Retinal pigment epithelial cell (primary cell): Measurements from ENCODE around the gene ST6GALNAC3.

Experiments
- DNase-seq: peaks from one replicate; pipeline ENCODE4 v3.0.0-alpha.2; 2010; ENCODE audit warnings: low read depth
- H3K4me3 ChIP-seq: 2 replicates; pipeline ENCODE4 v1.5.1; 2011; ENCODE audit warnings: mild to moderate bottlenecking, low read length, control low read depth, moderate library complexity
- TF ChIP-seq, protein P1 (sequence below): conservative IDR thresholded peaks from 2 replicates; pipeline ENCODE4 v1.5.1; 2011; ENCODE audit warnings: low read depth, low read length, control low read depth, inconsistent platforms

ST6GALNAC3 gene

DNA sequence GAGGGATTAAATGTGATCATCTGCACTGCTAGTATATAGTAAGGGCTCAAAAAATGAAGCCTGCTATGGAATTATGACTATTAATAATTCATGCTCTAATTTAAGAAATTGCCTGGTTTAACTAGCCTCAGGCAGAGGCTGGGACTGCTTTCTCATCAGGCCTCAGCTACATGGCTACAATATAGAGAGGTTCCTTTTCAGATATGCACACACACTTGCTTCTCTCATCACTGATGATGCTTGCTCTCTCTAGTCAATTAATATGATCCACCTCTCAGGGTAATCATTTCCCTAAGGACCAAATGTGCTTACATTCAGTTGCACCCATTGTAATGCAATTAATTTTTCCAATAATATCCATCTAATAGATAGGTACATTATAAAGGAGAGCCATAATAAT lies 467.8 kb downstream of the ST6GALNAC3 start:
- TF ChIP-seq, protein P1, sequence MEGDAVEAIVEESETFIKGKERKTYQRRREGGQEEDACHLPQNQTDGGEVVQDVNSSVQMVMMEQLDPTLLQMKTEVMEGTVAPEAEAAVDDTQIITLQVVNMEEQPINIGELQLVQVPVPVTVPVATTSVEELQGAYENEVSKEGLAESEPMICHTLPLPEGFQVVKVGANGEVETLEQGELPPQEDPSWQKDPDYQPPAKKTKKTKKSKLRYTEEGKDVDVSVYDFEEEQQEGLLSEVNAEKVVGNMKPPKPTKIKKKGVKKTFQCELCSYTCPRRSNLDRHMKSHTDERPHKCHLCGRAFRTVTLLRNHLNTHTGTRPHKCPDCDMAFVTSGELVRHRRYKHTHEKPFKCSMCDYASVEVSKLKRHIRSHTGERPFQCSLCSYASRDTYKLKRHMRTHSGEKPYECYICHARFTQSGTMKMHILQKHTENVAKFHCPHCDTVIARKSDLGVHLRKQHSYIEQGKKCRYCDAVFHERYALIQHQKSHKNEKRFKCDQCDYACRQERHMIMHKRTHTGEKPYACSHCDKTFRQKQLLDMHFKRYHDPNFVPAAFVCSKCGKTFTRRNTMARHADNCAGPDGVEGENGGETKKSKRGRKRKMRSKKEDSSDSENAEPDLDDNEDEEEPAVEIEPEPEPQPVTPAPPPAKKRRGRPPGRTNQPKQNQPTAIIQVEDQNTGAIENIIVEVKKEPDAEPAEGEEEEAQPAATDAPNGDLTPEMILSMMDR = no peak
- no peak for DNase-seq
- no peak overlapping the region for H3K4me3 ChIP-seq

GRCh38 chr1:76543495-76543894 lies 468.9 kb downstream of the ST6GALNAC3 start:
- no peak overlapping the region for H3K4me3 ChIP-seq
- no peak for DNase-seq
- TF ChIP-seq, protein P1 = no peak

DNA sequence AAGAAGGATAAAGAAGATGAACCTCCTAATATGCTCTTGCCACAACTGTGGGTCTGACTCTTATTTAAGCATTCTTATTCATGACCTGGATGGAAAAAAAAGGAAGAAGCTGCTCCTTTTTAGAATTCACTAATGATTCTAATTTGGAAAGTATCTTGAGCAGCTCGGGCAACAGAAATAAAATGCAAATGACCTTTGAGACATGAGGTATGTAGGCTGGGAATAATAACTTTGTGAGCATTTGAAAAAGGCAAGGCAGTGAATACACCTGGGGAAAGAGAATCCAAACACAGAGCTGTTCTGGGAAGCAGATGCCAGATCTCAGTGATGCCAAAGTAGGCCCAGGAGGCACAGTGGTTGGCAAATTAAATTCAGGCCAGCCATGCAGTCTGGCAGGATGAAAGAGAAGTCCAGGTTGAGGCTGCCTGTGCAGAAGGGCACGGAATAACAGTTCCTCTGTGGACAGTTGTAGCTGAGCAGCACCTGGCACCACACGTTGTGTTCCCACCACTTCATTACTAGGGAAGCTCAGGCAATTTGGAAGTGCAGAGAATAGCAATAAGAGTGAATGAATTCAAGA lies 471.9 kb downstream of the ST6GALNAC3 start:
- no peak overlapping the region for H3K4me3 ChIP-seq
- TF ChIP-seq, protein P1 = no peak

GRCh38 chr1:76547916-76548315 lies 473.4 kb downstream of the ST6GALNAC3 start:
- TF ChIP-seq, protein P1 = no peak
- no peak overlapping the region for H3K4me3 ChIP-seq
- DNase-seq = no peak

More for the DNA sequence above, 471.9 kb downstream of the ST6GALNAC3 start:
- DNase-seq = no peak

DNA sequence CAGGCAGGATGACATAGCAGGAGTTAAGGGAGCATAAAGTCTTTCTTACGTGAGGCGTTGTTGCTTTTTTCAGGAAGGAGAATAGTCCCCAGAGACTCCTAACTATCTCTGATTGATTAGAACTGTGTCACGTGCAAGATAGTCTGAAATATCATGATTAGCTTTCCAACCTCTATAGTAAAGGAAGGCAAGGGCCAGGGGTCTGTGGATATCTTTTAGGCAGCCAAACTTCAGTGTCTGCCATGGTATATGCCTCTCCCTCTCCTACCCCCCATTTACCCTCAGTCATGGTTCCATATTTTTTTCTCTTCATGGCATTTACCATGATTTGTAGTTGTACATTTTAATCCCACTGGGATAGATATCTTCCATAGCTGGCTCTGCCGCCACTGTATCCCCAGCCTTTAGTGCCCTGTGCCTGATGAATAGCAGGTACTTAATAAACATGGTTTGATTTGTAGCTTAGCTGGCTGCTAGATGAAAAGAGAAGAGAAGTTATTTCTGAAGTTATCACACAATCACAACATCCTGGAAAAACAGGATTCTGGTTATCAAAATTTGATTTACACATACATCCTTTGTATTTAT lies 474.1 kb downstream of the ST6GALNAC3 start:
- H3K4me3 ChIP-seq = no peak overlapping the region
- no peak for DNase-seq
- TF ChIP-seq, protein P1 = no peak

- no peak for DNase-seq
- TF ChIP-seq, protein P1 = no peak
- no peak overlapping the region for H3K4me3 ChIP-seq
Observed at GRCh38 chr1:76554283-76554682, 479.7 kb downstream of the ST6GALNAC3 start.

GRCh38 chr1:76562292-76562691 lies 487.7 kb downstream of the ST6GALNAC3 start:
- TF ChIP-seq, protein P1 = no peak
- DNase-seq = no peak

More at GRCh38 chr1:76562292-76562691, 487.7 kb downstream of the ST6GALNAC3 start:
- no peak overlapping the region for H3K4me3 ChIP-seq
